Chondrocyte (in vitro differentiated cells): ENCODE data around the gene DNMT3A. TPM values are rescaled to one million over a fixed set of nuclear protein-coding genes. Genes with fewer than 3 reads are reported as not detected.

Experiments used
- DNase-seq: peaks from one replicate; pipeline ENCODE4 v3.0.0; 2021; ENCODE audit warnings: mixed read lengths, low spot score
- H3K27ac Mint-ChIP-seq: one replicate; pipeline ENCODE4 v1.8.0; 2021; ENCODE audit warnings: mild to moderate bottlenecking, moderate library complexity, mixed read lengths; ENCODE audit not compliant: unreplicated experiment
- H3K27me3 Mint-ChIP-seq: 2 replicates; pipeline ENCODE4 v1.8.0; 2021; ENCODE audit warnings: low read depth, mixed read lengths
- H3K36me3 Mint-ChIP-seq: 2 replicates; pipeline ENCODE4 v1.8.0; 2021; ENCODE audit warnings: low read depth, mixed read lengths
- H3K4me1 Mint-ChIP-seq: 2 replicates; pipeline ENCODE4 v1.8.0; 2021; ENCODE audit warnings: low read depth, mild to moderate bottlenecking, mixed read lengths
- H3K4me3 Mint-ChIP-seq: one replicate; pipeline ENCODE4 v1.8.0; 2021; ENCODE audit warnings: mild to moderate bottlenecking, moderate library complexity, mixed read lengths; ENCODE audit not compliant: unreplicated experiment
- H3K9me3 Mint-ChIP-seq: 2 replicates; pipeline ENCODE4 v1.8.0; 2021; ENCODE audit warnings: low read depth, mixed read lengths
- CTCF ChIP-seq: fragments of 200-600 bp; sonication (generic); IDR thresholded peaks from 2 replicates; pipeline ENCODE4 v1.5.0; 2021; ENCODE audit warnings: antibody characterized with exemption, mild to moderate bottlenecking, moderate library complexity
- total RNA-seq: library from RNA; stranded (reverse); gene quantifications from 3 replicates; pipeline ENCODE4 v1.2.1, GENCODE V29; 2021

DNMT3A gene
- total RNA-seq, 1 donor from 2014 or later: 43.9 TPM

GRCh38 chr2:25230948-25231311 is 110.8 kb downstream of the DNMT3A start:
- Mint-ChIP-seq H3K4me3 (no peak overlapping the region), H3K36me3 (peaks cover 24% of the 10 kb centered on the region), H3K4me1 (peaks cover 16% of the 10 kb centered on the region), H3K27me3 (no peaks in the 10 kb centered on the region), H3K9me3 (no peaks in the 10 kb centered on the region), H3K27ac (no peak overlapping the region)
- TF ChIP-seq CTCF: no peak
- no peak for DNase-seq

- H3K36me3 Mint-ChIP-seq: peaks cover 20% of the 10 kb centered on the region
- H3K9me3 Mint-ChIP-seq: no peaks in the 10 kb centered on the region
- DNase-seq: no peak
- H3K4me1 Mint-ChIP-seq: peaks cover 16% of the 10 kb centered on the region
- no peak overlapping the region for H3K4me3 Mint-ChIP-seq
- no peak for TF ChIP-seq CTCF
- H3K27me3 Mint-ChIP-seq: no peaks in the 10 kb centered on the region
- H3K27ac Mint-ChIP-seq: no peak overlapping the region
These were observed 111.4 kb downstream of the DNMT3A start for GRCh38 chr2:25230198-25230947.

GRCh38 chr2:25229279-25230197 is 112.2 kb downstream of the DNMT3A start:
- no peak for TF ChIP-seq CTCF
- peaks cover 16% of the 10 kb centered on the region for H3K4me1 Mint-ChIP-seq

GRCh38 chr2:25228848-25229278 is 112.9 kb downstream of the DNMT3A start:
- Mint-ChIP-seq H3K36me3 (peaks cover 11% of the 10 kb centered on the region), H3K4me1 (peaks cover 16% of the 10 kb centered on the region), H3K4me3 (no peak overlapping the region), H3K27ac (peak overlapping the region; percentile 90), H3K9me3 (no peaks in the 10 kb centered on the region), H3K27me3 (no peaks in the 10 kb centered on the region)
- no peak for DNase-seq
- TF ChIP-seq CTCF: peak; percentile 82

More at GRCh38 chr2:25229279-25230197, 112.2 kb downstream of the DNMT3A start:
- Mint-ChIP-seq H3K4me3 (no peak overlapping the region), H3K27me3 (no peaks in the 10 kb centered on the region), H3K27ac (peak overlapping the region; percentile 90), H3K36me3 (peaks cover 17% of the 10 kb centered on the region), H3K9me3 (no peaks in the 10 kb centered on the region)
- DNase-seq: no peak

- H3K4me3 Mint-ChIP-seq: no peak overlapping the region
- peaks cover 4% of the 10 kb centered on the region for H3K36me3 Mint-ChIP-seq
- H3K27ac Mint-ChIP-seq: no peak overlapping the region
- peaks cover 16% of the 10 kb centered on the region for H3K4me1 Mint-ChIP-seq
- TF ChIP-seq CTCF: no peak
- no peaks in the 10 kb centered on the region for H3K27me3 Mint-ChIP-seq
- DNase-seq: no peak
- H3K9me3 Mint-ChIP-seq: no peaks in the 10 kb centered on the region
These were observed 114.1 kb downstream of the DNMT3A start for GRCh38 chr2:25227576-25227975.
